HepG2 (cell line): ENCODE data around the gene OTULINL. TPM values are rescaled to one million over a fixed set of nuclear protein-coding genes. Genes with fewer than 3 reads are reported as not detected.

Source experiments
- ATAC-seq: fragments of 200-7000 bp; cut with Tn5 transposase; 3 replicates; pipeline ENCODE4 v1.9.1; 2020; ENCODE audit warnings: mild to moderate bottlenecking, moderate library complexity
- BruUV-seq: library from RNA; stranded (reverse); fragments of 400-500 nt; replicated peaks from 2 replicates; lab custom pipeline; 2021; lab: Mats Ljungman, UMichigan
- CTCF ChIA-PET: fragments of 300-600 bp; formaldehyde crosslinking; extraction: SDS; loops from one replicate; lab custom pipeline; 2021; ENCODE audit warnings: low total read pairs, inconsistent platforms, low intra/inter-chr PET ratio; lab: Yijun Ruan, JAX
- POLR2A ChIA-PET: fragments of 350-600 bp; sonication (Branson Sonifier 250); formaldehyde crosslinking; loops from one replicate; lab custom pipeline; 2020; ENCODE audit warnings: antibody characterized with exemption, inconsistent platforms; lab: Yijun Ruan, JAX
- DNase-seq: peaks from one replicate; pipeline ENCODE4 v3.0.0-alpha.2; 2015; ENCODE audit warnings: low spot score
- FAIRE-seq: peaks from 3 replicates; lab custom pipeline; 2011; peaks lifted over from hg19 to GRCh38; lab: Jason Lieb, UNC
- H2AFZ ChIP-seq: one replicate; pipeline ENCODE4 v1.6.1; 2011; ENCODE audit warnings: low read length, inconsistent platforms
- H3K27ac ChIP-seq: fragments of 300-600 bp; 3 replicates; pipeline ENCODE4 v1.8.0; 2011; ENCODE audit warnings: mixed run types, mild to moderate bottlenecking, mixed read lengths, low read length, inconsistent platforms; ENCODE audit not compliant: insufficient read depth; ENCODE audit errors: extremely low read length
- H3K27me3 ChIP-seq, 2 experiments: fragments of 200-600 bp in 1 of 2; 2 replicates in 1 of 2; 3 replicates in 1 of 2; pipeline versions ENCODE4 v1.6.0 to v1.8.0; 2011; ENCODE audit warnings: low read length in 2 of 2, mild to moderate bottlenecking in 2 of 2, moderate library complexity in 2 of 2, inconsistent platforms in 1 of 2; ENCODE audit not compliant: insufficient read depth in 2 of 2, control insufficient read depth in 1 of 2
- H3K36me3 ChIP-seq, 2 experiments: fragments of 200-600 bp in 1 of 2; replicated peaks in 1 of 2; 2 replicates in 1 of 2; 3 replicates in 1 of 2; pipeline versions ENCODE4 v1.5.1 to v1.8.0; 2011; ENCODE audit warnings: low read length in 2 of 2, inconsistent platforms in 1 of 2; ENCODE audit not compliant: insufficient read depth in 2 of 2, control insufficient read depth in 1 of 2
- H3K4me1 ChIP-seq: 2 replicates; pipeline ENCODE4 v1.5.1; 2012; ENCODE audit warnings: low read length, inconsistent platforms; ENCODE audit not compliant: insufficient read depth
- H3K4me2 ChIP-seq: 2 replicates; pipeline ENCODE4 v1.6.0; 2011; ENCODE audit warnings: low read depth, low read length, inconsistent platforms
- H3K4me3 ChIP-seq, 3 experiments: fragments of 200-600 bp in 1 of 3; sonication (generic), shearing (Covaris generic) in 1 of 3; replicated peaks in 1 of 3; 2 replicates each; pipeline ENCODE4 v1.5.1; 2011 to 2016; ENCODE audit warnings: low read length in 3 of 3, inconsistent platforms in 2 of 3, low read depth in 2 of 3, mild to moderate bottlenecking in 2 of 3, control low read depth in 1 of 3, mixed read lengths in 1 of 3; ENCODE audit not compliant: insufficient read depth in 1 of 3
- H3K79me2 ChIP-seq: one replicate; pipeline ENCODE4 v1.6.1; 2011; ENCODE audit warnings: low read length, inconsistent platforms; ENCODE audit not compliant: insufficient read depth
- H3K9ac ChIP-seq: 2 replicates; pipeline ENCODE4 v1.6.0; 2011; ENCODE audit warnings: mild to moderate bottlenecking, low read depth, low read length, inconsistent platforms; ENCODE audit not compliant: insufficient read depth
- H3K9me3 ChIP-seq: 2 replicates; pipeline ENCODE4 v1.5.1; 2012; ENCODE audit warnings: mild to moderate bottlenecking, low read length
- H4K20me1 ChIP-seq: 2 replicates; pipeline ENCODE4 v1.6.0; 2011; ENCODE audit warnings: inconsistent platforms, mild to moderate bottlenecking, low read length, moderate library complexity; ENCODE audit not compliant: insufficient read depth
- GATAD2A ChIP-seq: IDR thresholded peaks from 2 replicates; pipeline ENCODE4 v1.6.1; 2016
- MED13 ChIP-seq: sonication (generic); formaldehyde crosslinking; IDR thresholded peaks from 2 replicates; pipeline ENCODE4 v1.5.0; 2020; ENCODE audit warnings: missing genetic modification reagents
- NR2F1 ChIP-seq, 2 experiments: fragments of 450-650 bp in 1 of 2; formaldehyde crosslinking in 1 of 2; IDR thresholded peaks; 2 replicates each; pipeline versions ENCODE4 v1.5.0 to v1.6.1; 2016 to 2020; ENCODE audit warnings: mild to moderate bottlenecking in 1 of 2, missing compliant biosample characterization in 1 of 2, missing genetic modification reagents in 1 of 2, moderate library complexity in 1 of 2
- PHF20 ChIP-seq: sonication (generic); formaldehyde crosslinking; IDR thresholded peaks from 2 replicates; pipeline ENCODE4 v1.5.0; 2020; ENCODE audit warnings: mild to moderate bottlenecking, missing genetic modification reagents
- SUZ12 ChIP-seq: fragments of 150-350 bp; IDR thresholded peaks from 2 replicates; pipeline ENCODE4 v1.6.1; 2014; ENCODE audit warnings: low read depth, low read length
- ZNF282 ChIP-seq: fragments of 450-650 bp; IDR thresholded peaks from 2 replicates; pipeline ENCODE4 v1.6.1; 2018; ENCODE audit not compliant: partially characterized antibody
- ZNF354B ChIP-seq: sonication (generic); formaldehyde crosslinking; IDR thresholded peaks from 2 replicates; pipeline ENCODE4 v1.8.0; 2022; ENCODE audit warnings: mild to moderate bottlenecking, missing genetic modification reagents
- ZNF564 ChIP-seq: sonication (generic); formaldehyde crosslinking; IDR thresholded peaks from 2 replicates; pipeline ENCODE4 v1.8.1; 2023; ENCODE audit warnings: mild to moderate bottlenecking, missing genetic modification reagents
- ZNF615 ChIP-seq: sonication (generic); formaldehyde crosslinking; IDR thresholded peaks from 2 replicates; pipeline ENCODE4 v1.5.0; 2020; ENCODE audit warnings: mild to moderate bottlenecking, missing genetic modification reagents, borderline replicate concordance
- ZNF878 ChIP-seq: sonication (generic); formaldehyde crosslinking; IDR thresholded peaks from 2 replicates; pipeline ENCODE4 v1.8.1; 2023; ENCODE audit warnings: mild to moderate bottlenecking, missing genetic modification reagents, moderate library complexity
- WGBS: methylation state at CpG from one replicate; pipeline ENCODE4 v1.1.6; 2017; ENCODE audit warnings: low lambda C conversion rate; 5-methylcytosine and 5-hydroxymethylcytosine counted together
- in situ Hi-C: cut with HindIII; loops from 2 replicates; pipeline ENCODE4 v1.10.0; 2017; ENCODE audit warnings: low pct_unique_long_range_greater_than_20kb; ENCODE audit not compliant: extremely low pct_ligation_motif_present
- intact Hi-C: fragments of 100-400 bp; cut with micrococcal nuclease; formaldehyde crosslinking; loops from one replicate; pipeline ENCODE4 v1.10.0; 2022; ENCODE audit not compliant: unreplicated experiment
- polyA plus RNA-seq, 8 experiments: library from polyadenylated mRNA; depleted of rRNA in 3 of 8; stranded (reverse) in 7 of 8; unstranded in 1 of 8; fragments of >200 nt; fragmentation: Illumina TruSeq in 4 of 8; extraction: Trizol in 4 of 8; gene quantifications; 2 replicates each; pipeline versions ENCODE4 v1.2.1 to v1.2.3, GENCODE V29; 2011 to 2016; ENCODE audit warnings: low read depth in 4 of 8, missing spikeins in 1 of 8, mixed read lengths in 1 of 8; ENCODE audit not compliant: insufficient read depth in 1 of 8
- total RNA-seq, 5 experiments: library from RNA; depleted of rRNA; stranded (reverse); fragments of >200 nt; fragmentation: Illumina TruSeq; extraction: Trizol; gene quantifications; 2 replicates each; pipeline ENCODE4 v1.2.3, GENCODE V29; 2016; ENCODE audit warnings: low read depth in 1 of 5
- TF ChIP-seq, protein P1 (sequence below): sonication (generic); formaldehyde crosslinking; IDR thresholded peaks from 2 replicates; pipeline ENCODE4 v1.5.0; 2020; ENCODE audit warnings: mild to moderate bottlenecking, missing genetic modification reagents
- TF ChIP-seq, protein P2 (sequence below): sonication (generic); formaldehyde crosslinking; IDR thresholded peaks from 2 replicates; pipeline ENCODE4 v1.4.0; 2020; ENCODE audit warnings: missing genetic modification reagents
- TF ChIP-seq, protein P3 (sequence below): sonication (generic); formaldehyde crosslinking; IDR thresholded peaks from 2 replicates; pipeline ENCODE4 v1.4.0; 2020; ENCODE audit warnings: mild to moderate bottlenecking, missing genetic modification reagents
- TF ChIP-seq, protein P4 (sequence below): sonication (generic); formaldehyde crosslinking; IDR thresholded peaks from 2 replicates; pipeline ENCODE4 v1.4.0; 2020; ENCODE audit warnings: mild to moderate bottlenecking, missing genetic modification reagents
- TF ChIP-seq, protein P5 (sequence below): sonication (generic); formaldehyde crosslinking; IDR thresholded peaks from 2 replicates; pipeline ENCODE4 v1.4.0; 2020; ENCODE audit warnings: missing genetic modification reagents

OTULINL gene
- total and polyA plus RNA-seq, 2 of the 13 experiments (the other 11 are each of a cell fraction or from before 2014, with no cell fraction given), result 0.04 to 0.40 TPM

DNA sequence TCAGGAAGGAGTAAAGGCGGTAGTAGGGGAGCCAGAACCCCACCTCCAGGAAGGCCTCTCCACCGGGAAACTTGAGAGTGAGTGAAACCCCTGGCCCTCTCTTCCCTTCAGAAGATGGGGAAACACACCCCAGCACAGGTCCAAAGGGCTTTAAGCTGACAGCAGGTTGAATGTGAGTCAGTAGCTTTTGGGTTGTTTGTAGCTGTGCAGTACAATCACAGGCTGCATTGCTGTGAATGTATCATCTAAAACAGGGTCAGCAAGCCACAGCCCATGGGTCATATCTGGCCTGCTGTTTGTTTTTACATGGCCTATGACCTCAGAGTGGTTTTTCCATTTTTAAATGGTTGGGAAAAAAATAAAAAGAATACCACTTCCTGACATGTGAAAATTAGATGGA is 10.0 kb downstream of the OTULINL start:
- H3K79me2 ChIP-seq, result no peaks in the 10 kb centered on the region
- TF ChIP-seq SUZ12 (no peak), ZNF878 (CRISPR knock-in tag) (no peak), ZNF615 (no peak), GATAD2A (CRISPR knock-in tag) (no peak), NR2F1 (CRISPR knock-in tag; IDR thresholded peaks at IDR 0.05) (0 out of 4 replicates have a peak, but pooled peaks of 1 of the 2 experiments have one; percentile 20), ZNF564 (CRISPR knock-in tag) (peak; percentile 71; the same call in 1 of the 2 replicates), PHF20 (no peak), MED13 (CRISPR knock-in tag) (no peak), ZNF354B (CRISPR knock-in tag) (no peak), ZNF282 (no peak)
- TF ChIP-seq, protein P1, sequence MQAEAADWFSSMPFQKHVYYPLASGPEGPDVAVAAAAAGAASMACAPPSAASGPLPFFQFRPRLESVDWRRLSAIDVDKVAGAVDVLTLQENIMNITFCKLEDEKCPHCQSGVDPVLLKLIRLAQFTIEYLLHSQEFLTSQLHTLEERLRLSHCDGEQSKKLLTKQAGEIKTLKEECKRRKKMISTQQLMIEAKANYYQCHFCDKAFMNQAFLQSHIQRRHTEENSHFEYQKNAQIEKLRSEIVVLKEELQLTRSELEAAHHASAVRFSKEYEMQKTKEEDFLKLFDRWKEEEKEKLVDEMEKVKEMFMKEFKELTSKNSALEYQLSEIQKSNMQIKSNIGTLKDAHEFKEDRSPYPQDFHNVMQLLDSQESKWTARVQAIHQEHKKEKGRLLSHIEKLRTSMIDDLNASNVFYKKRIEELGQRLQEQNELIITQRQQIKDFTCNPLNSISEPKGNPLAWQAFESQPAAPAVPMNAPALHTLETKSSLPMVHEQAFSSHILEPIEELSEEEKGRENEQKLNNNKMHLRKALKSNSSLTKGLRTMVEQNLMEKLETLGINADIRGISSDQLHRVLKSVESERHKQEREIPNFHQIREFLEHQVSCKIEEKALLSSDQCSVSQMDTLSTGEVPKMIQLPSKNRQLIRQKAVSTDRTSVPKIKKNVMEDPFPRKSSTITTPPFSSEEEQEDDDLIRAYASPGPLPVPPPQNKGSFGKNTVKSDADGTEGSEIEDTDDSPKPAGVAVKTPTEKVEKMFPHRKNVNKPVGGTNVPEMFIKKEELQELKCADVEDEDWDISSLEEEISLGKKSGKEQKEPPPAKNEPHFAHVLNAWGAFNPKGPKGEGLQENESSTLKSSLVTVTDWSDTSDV (CRISPR knock-in tag), result no peak
- TF ChIP-seq, protein P2, sequence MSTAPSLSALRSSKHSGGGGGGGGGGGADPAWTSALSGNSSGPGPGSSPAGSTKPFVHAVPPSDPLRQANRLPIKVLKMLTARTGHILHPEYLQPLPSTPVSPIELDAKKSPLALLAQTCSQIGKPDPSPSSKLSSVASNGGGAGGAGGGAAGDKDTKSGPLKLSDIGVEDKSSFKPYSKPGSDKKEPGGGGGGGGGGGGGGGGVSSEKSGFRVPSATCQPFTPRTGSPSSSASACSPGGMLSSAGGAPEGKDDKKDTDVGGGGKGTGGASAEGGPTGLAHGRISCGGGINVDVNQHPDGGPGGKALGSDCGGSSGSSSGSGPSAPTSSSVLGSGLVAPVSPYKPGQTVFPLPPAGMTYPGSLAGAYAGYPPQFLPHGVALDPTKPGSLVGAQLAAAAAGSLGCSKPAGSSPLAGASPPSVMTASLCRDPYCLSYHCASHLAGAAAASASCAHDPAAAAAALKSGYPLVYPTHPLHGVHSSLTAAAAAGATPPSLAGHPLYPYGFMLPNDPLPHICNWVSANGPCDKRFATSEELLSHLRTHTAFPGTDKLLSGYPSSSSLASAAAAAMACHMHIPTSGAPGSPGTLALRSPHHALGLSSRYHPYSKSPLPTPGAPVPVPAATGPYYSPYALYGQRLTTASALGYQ (CRISPR knock-in tag), result no peak
- TF ChIP-seq, protein P3, sequence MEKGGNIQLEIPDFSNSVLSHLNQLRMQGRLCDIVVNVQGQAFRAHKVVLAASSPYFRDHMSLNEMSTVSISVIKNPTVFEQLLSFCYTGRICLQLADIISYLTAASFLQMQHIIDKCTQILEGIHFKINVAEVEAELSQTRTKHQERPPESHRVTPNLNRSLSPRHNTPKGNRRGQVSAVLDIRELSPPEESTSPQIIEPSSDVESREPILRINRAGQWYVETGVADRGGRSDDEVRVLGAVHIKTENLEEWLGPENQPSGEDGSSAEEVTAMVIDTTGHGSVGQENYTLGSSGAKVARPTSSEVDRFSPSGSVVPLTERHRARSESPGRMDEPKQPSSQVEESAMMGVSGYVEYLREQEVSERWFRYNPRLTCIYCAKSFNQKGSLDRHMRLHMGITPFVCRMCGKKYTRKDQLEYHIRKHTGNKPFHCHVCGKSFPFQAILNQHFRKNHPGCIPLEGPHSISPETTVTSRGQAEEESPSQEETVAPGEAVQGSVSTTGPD (CRISPR knock-in tag), result no peak
- TF ChIP-seq, protein P4, sequence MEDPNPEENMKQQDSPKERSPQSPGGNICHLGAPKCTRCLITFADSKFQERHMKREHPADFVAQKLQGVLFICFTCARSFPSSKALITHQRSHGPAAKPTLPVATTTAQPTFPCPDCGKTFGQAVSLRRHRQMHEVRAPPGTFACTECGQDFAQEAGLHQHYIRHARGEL (CRISPR knock-in tag), result no peak
- TF ChIP-seq, protein P5, sequence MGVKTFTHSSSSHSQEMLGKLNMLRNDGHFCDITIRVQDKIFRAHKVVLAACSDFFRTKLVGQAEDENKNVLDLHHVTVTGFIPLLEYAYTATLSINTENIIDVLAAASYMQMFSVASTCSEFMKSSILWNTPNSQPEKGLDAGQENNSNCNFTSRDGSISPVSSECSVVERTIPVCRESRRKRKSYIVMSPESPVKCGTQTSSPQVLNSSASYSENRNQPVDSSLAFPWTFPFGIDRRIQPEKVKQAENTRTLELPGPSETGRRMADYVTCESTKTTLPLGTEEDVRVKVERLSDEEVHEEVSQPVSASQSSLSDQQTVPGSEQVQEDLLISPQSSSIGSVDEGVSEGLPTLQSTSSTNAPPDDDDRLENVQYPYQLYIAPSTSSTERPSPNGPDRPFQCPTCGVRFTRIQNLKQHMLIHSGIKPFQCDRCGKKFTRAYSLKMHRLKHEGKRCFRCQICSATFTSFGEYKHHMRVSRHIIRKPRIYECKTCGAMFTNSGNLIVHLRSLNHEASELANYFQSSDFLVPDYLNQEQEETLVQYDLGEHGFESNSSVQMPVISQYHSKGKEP (CRISPR knock-in tag), result no peak

More for the DNA sequence above, 10.0 kb downstream of the OTULINL start:
- Histone ChIP-seq H3K27ac (no peak overlapping the region), H3K9me3 (no peaks in the 10 kb centered on the region), H3K4me1 (peaks cover 14% of the 10 kb centered on the region), H4K20me1 (no peaks in the 10 kb centered on the region), H2AFZ (no peak overlapping the region), H3K9ac (no peak overlapping the region), H3K36me3 (no peaks in the 10 kb centered on the region), H3K4me3 (no peak overlapping the region), H3K4me2 (no peak overlapping the region), H3K27me3 (0 out of 5 replicates have a peak, but pooled peaks cover 0 to 4% of the 10 kb centered on the region in 2 experiments)
- POLR2A ChIA-PET, result no interaction called here
- FAIRE-seq, result no peak
- BruUV-seq, result no TSS peak
- ATAC-seq, result peak; percentile 75
- CTCF ChIA-PET, result no interaction called here
- WGBS, result 23% methylated on average over 2 of the region's 2 CpGs
- no peak for DNase-seq
- intact Hi-C loops (no loop called here), in situ Hi-C loops (no loop called here)
